Stimulated activated CD4-positive, alpha-beta T cell treated with anti-CD3 and anti-CD28 coated beads, Interleukin-15, amount 100 ng/mL, for 48 hours (primary cell): ENCODE results near the gene PSMB7.

Experiments used
- DNase-seq, 2 donors: peaks; one replicate each; pipeline ENCODE4 v3.0.0-alpha.2; 2020; ENCODE audit warnings: low read depth in 2 of 2

Gene PSMB7

DNA sequence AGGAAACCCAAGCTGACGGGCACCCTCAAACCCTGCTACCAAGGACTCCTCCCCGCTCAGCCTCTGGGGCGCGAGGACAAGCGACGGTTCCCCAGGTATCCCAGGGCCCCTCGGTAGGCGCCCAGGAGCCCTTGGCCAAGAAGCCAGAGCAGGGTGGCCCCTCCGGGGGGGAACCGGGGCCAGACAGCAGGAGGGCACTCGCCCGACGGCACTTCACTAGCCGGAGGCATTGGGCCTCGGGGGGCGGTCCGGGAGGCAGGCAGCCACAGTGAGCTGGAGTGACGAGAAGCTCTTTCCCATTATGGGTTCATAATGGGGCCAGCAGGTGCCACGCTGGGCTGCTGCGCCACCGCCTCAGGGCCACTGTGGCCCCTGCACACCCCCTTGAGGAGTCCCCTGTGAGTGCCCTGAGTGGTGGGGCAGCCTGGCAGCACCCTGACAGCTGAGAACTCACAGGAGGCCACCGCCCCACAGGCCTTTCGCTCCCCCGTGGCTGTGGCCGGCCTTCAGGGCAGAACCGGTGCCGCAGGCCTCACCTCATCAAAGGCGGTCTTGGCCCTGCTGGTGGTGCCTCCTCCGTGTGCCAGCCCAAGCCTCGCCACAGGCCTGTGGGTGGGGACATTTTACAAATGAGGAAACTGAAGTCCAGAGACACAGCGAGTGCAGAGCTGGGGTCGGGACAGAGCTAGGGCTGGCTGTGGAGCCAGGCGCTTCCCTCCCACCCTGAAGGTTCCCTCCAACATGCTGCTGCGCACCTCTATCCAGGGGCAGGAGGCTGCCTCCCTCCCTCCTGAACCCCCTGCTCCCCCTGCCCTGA is 68.7 kb downstream of the PSMB7 start:
- DNase-seq = no peak

DNA sequence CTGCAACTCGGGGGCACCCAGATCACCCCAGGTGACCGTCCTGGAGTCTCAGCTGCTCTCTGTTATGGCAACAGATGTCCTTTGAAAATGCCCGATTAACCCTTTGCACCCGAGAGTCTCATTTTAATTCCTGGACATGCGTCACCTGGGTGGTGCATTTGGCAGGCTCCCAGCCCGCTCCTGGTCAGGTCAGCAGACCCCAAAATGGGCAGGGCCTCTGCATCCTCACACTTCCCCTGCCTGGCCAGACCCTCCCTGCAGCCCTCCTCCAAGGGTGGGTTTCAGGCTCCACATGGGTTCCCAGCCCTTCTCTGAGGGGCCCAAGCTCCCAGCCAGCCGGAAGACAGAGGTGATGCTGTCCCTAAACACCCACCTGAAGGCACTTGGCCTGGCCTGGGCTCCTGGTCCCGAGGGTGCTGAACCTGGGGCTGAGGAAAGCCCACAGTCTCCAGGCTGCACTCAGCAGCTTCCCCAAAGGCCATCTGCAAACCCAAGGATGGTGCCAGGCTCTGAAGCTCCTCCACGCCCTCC is 69.4 kb downstream of the PSMB7 start:
- no peak for DNase-seq

DNA sequence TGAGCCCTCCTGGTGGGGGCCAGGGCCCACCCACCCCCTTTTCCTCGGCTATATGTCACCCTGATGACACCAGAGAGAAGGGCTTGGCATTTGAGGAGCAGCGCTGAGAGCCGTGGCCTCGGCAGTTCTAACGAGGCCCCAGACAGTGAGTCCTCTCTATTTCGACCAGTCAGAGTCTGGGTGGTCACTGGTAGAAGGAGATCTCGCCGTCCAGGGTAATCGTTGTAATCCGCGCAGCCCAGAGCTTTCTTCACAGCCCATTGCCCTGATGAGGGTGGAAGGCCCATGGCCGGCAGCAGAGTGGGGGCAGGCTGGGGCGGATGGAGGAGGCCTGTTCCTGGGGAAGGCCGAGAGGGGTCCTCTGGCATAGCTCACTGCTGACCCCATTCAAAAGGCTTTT is 70.2 kb downstream of the PSMB7 start:
- DNase-seq = no peak

DNA sequence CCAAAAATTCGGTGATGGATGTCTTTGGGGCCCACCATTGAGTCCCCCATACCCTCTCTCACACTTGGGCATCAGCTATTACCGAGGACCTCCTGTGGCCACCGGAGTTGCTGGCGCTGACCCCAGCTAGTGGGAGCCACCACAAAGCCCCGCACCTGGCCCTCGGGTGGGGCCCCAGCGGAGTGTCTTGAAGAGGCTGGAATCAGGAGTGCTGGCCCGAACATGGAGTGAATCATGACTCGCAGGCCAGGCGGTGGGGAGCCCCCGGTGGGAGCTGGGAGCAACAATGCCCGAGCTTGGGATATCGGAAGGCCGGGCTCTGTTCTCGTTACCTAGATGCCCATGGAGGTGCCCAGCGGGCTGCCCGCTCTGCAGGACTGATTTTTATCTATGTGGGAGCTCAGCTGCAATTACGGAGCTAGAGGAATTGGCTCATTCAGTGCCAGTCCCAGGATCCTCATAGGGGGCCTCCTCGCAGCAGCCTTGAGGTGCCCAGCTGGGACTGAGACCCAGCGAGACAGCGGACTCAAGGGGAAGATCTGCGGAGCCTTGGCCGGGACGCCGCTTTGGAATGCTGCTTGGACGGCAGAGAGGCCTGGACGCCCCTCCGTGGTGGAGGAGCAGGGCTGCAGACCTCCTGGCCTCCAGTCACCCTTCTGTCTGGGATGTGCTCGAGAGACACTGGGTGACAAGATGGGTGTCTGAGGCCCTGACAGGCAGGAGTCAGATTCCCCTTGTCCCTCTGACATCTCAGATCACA is 70.8 kb downstream of the PSMB7 start:
- no peak for DNase-seq

DNA sequence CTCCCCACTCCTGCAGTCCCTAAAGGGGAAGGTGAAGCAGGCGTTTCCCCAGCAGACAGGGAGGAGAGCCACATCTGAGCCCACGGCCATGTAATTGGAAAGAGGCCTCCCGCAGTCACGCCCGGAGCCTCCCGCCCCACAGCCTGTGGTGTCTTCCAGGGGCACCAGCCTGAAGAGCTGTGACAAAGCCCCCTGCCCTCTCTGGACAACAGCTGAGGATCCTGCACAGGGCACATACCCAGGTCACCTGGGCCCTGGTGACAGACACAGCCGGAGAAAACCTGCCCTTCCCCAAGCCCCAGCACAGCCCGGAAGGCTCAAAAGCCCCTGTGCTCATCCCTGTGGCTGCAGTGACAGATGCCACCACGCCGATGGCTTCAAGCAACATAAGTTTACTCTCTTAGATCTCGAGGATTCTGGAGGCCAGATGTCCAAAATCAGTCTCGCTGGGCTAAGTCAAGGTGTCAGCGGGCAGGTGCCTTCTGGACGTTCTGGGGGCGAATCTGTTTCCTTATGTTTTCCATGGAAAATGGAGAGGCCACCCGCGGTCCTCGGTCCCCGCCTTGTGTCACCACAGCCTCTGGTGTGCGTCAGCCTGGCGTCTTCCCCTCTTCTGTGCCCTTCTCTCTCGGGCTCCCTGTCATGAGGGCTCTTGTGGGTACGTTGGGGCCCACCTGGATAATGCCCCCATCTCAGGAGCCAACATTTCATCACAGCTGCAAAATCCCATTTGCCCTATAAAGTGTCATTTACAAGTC is 71.5 kb downstream of the PSMB7 start:
- DNase-seq = no peak

DNA sequence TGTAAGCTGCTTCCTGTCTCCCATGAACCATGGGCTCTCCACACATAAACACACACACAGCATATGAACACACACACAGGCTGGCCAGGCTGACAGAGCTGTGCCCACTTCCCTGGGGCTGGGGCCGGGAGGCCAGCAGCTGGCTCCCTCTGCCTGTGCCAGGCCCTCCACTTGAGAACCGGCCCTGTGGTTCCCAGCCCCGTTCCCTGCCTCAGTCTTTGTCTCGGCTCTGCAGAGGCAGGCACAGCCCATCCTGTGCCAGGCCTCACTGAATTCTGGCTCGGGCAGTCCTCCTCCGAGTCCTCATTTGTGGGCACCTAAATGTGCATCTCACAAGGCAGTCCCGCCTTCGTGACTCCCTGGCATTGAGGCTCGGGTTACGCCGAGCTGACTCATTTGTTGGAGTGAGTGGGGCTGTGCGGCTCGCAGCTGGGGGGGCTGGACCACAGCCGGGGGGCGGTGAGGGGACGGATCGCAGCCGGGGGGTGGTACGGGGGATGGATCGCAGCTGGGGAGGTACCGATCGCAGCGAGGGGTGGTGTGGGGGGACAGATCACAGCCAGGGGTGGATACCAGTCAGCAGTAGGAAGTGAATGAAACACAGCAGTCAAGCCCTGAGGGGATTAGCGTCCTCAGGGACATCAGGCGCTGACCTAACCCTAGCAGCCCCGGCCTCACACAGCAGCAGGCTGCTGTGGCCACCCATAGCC is 72.3 kb downstream of the PSMB7 start:
- no peak for DNase-seq

DNA sequence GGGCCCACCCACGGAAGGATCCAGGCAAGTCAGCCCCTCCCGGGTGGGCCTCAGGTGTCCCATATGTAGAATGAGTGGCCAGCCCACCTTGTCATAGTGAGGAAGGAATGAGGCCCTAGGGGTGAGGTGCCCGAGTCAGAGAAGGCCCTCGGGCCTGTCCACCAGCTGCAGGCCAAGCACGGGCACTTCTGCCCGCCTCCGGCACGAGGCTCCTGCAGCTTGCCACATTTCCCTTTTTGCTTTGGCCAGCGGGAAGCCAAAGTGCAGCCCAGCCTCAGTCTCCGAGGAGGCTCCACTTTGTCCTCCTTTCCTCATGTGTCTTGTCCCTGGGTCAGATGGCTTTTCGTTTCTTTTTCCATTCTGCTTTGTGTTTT is 72.9 kb downstream of the PSMB7 start:
- no peak for DNase-seq

DNA sequence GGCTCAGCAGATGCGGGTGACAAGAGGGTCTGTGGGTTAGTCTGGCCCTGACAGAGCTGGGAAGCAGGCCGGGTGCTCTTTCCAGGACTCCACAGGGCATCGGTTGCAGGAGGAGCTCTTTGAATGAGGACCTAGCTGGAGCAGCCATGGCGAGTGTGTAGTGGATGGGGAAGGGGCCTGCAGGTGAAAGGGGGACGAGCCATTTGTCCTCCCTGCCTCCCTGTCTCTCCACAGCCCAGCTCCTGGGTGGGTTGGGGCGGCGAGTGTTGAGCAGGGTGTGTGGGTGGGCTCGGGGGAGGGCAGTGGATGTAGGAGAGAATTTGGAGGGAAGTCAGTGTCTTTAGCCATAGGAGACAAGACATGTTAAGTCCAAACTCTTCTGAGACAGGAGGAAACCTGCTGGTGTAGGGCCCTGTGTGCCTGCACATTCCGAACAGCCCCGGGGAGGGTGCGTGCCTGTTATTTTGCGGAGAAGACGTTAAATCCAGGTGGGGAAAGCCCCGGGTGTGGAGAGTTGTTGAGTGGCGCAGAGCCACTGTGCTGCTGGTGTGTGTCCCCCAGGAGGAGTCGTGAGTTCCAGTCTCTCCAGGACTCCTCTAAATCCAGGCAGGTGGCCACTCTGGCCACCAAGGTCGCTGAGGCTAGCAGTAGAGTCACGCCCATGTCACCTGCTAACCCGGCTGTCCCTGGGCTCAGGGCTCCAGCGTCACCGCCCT is 73.6 kb downstream of the PSMB7 start:
- DNase-seq = no peak

DNA sequence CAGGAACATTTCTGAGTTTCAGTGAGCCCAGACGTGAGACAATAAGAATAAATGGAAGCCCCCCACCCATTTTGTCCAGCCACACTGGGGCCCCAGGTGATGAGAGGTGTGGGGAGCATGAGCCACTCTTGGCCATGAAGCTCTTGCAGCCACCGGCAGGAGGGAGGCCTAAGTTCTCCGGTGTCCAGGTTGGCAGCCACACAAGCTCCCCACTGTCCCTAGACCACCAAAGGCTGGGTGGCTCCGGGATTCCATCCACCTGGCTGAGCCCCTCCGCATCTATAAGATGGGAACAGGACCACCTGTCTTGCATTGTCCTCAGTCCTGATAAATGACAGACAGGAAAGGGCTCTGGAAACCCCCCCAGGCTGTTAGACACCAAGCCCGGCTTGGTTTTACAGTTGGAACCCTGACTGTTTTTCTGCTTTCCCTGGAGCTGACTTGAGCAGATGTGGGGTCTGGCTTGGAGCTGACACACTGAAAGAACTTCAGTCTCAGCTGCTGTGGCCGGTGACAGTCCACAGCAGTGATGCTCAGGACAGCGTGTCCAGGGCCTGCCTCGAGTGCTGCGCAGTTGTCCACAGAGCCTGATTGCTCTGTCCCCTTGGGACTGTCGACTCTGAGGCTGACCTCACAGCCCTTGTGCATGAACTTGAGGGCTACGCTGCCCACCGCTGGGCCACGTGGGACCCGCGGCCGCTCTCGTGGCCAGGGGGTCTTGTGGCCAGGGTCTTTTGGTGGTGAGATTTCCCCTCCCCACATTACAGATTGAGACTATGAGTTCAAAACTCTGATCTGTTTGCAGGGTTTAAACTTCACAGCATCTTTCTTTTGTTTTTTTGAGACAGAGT is 74.8 kb downstream of the PSMB7 start:
- no peak for DNase-seq

DNA sequence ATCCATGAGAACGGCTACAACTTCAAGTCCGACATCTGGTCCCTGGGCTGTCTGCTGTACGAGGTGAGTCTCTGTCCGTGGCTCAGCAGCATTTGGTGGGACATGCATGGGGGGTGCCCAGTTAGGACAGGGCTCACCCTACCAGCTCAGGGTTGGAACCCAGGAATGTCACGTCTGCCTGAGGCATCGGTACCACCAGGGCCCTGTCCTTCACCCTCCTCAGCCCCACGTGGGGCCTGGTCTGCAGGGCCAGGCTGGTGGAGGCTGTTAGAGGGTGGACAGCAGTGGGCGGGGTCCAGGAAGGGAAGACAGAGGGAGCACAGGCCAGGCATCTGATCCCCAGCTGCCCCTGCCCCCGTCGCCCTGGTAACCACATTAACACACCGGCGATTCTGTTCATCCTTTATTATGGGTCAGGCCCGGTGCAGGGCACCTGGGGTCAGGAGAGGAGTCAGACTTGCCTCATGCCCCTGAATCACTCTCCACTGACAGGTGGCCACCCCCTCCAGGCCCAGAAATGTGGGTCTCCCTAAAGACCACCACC is 75.6 kb downstream of the PSMB7 start:
- DNase-seq = no peak

DNA sequence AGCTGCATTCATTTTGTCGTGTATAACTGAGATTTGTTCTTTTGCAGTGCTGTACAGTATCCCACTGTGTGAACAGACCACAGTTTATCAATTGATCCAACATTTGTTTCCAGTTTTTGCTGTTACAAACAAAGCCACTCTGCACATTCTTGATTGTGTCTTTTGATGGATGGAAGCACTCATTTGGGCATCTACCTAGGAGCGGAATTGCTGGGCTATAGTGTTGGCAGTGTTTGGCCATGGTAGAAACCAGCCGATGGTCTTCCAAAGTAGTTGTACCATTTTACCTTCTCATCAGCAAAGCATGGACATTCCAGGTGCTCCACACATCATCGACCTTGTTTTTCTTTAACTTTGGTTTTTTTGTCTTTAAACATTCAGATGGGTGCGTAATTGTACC is 77.7 kb downstream of the PSMB7 start:
- DNase-seq = no peak

DNA sequence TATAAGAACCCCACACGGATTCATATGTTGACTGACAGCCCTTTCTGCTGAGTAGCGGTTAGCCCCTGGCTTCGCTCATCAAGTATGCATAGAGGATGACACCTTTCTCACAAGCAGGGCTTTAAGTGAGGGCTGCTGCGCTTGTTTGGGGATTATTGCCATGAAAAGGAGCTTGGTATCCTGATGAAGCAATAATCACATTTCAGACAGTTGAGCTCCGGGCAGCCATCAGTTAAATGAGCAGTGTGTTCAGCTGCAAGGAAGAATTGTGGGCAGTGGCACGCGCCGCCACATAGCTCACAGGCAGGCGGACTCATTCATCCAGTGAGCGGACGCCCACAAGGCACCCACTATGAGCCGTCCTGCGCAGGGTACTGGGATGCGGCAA is 79.9 kb downstream of the PSMB7 start:
- no peak for DNase-seq

DNA sequence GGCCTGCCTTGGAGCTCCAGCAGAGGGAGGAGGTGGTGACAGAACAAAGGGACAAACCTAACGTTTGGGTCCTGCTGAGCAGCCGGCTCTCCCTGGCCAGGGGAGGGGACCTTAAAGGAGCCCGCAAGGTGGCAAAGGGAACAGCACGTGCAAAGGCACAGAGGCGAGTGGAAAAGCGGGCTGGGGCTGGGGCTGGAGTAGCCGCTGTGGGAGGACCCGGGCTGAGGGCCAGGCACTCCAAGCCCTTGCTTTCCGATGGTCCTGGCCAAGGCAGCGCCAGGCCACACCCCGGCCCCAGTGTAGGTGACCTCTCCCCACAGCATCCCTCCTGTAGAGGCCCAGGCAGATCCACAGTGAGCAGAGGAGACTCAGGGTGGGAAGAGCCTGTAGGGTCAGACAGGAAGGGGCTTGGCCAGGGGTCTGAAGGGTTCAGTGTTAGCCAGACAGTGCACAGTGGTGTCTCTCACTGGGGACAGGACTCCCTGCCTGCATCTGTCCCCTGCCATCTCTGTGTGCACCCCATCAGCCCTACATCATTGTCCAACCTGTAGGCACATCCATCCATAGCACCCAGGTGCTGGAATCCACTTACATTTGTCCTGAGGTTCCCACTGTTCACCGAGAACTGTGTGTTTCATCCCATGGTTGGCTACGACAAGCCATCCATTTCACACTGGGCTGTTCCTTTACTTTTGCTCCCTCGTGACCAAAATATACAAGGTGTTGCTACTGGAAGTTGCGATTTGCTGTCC is 80.5 kb downstream of the PSMB7 start:
- DNase-seq = no peak

DNA sequence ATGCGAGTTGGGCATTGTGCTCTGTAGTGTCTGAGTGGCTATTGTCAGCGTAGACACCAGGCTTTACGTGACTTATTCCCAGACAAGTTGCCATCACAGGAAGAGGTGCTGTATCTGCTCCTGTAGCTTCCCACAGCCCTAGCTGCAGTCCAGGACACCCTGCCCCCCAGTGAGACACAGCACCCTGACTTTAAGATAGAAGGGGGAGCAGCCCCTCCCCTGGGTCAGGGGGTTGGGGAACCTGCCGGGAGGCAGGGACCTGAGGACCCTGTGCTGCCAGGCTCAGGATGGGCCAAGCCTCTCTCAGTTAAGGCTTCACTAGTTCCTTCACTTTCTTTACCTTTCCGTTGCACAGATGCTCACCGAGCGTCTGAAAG is 82.1 kb downstream of the PSMB7 start:
- DNase-seq = no peak

DNA sequence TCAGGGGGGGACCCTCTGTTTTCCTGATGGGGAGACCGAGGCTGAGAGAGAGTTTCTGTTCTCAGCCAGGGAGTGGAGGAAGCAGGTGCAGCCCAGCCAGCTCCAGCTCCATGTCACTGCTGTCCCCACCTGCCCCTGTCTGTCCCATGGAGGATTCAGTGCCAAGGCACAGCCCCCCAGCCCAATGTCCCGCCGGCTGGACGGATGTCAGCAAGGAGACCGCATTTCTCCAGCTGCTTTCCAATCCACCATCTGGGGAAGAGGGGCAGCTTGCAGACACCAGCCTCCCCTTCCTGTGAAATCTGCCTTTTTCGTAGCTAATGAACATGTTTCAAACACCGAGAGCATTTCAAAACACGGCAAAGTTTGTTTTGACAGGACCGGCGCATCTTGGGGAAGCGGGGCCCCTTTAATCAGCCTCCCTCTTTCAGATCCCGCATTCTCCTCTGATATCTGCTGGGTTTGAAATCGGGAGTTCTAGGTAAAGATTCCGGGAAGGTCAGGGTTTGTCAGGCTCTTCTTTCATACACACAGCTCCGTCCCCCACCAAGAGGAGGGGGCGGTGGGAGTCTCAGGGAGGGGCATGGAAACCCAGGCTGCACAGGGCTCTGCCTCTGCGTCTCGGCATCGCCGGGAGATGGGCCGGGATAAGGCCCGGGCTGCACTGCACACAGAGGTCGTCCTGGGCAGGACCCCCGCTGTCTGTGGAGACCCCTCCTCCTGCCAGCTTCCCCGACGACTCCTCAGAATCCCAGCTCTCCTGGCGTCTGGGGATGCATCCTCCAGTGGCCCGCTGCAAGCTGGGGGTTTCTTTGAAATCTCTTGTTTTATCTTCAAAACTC is 82.7 kb downstream of the PSMB7 start:
- no peak for DNase-seq

DNA sequence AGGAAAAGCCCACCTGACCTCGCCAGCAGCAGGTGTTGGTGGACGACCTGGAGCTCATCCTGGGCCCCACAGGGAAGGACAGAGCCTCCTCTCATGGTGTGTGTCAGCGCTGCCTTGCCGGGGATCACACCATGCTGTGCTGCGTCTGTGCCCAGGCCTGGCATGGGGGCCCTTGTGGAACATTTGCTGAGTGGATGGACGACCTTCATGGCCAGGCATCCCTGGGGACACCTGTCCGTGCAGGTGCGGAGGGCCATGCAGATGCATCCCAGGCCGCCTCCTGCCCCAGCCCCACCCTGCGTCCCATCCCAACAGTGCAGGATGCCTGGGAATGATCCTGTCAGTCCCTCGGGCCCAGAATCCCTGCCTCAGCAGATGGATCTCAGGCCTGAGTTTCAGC is 83.7 kb downstream of the PSMB7 start:
- DNase-seq = no peak

DNA sequence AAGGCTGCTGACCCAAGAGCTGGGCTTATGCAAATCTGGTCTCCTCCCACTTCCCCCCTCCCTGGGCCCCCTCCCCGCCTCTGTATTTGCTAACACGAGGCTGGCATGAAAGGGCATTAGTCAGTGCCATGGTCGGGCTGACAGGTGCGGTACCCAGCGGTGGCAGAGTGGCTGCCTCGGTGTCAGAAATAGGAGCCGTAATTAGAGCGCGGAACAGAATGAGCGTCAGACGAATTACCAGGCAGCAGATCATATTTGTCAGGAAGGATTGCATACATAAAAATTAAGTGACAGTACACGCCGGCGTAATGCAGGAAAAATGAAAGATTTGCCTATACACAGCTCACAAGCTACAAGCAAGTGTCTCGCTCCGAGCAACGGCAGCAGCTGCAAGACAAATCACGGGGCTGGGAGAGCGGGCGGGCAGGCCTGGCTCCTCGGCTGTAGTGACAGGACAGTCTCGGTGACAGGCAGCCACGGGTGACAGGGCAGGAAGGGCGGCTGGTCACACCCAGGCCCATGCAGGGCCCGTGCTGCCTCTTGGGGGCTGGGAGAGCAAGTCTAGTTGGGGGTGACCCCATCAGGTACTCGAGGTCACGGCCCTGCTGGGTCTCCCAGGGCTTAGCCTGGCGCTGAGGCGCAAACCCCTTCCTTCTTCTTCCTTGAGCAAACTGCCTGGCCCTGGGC is 85.1 kb downstream of the PSMB7 start:
- no peak for DNase-seq
